ENCODE measurements around the gene KRTAP19-4.

Gene KRTAP19-4

GRCh38 chr21:30487336-30487735 lies 9.6 kb downstream of the KRTAP19-4 start, which contains the start of gene KRTAP19-2:
Gene KRTAP19-2 (minus strand): TSS chr21:30487436. CDS start chr21:30487348, 88 bp downstream.
- no peak for TF ChIP-seq CTCF (IDR thresholded peaks at IDR 0.05)
- TF ChIP-seq ZFX (IDR thresholded peaks at IDR 0.05; ENCODE audit: borderline replicate concordance), result no peak
- H3K27ac ChIP-seq, result no peak within 1 kb of the TSS

GRCh38 chr21:30486180-30486579 lies 10.8 kb downstream of the KRTAP19-4 start:
- TF ChIP-seq ZFX (IDR thresholded peaks at IDR 0.05; ENCODE audit: borderline replicate concordance) (no peak), CTCF (IDR thresholded peaks at IDR 0.05) (no peak)
- H3K27ac ChIP-seq, result no peak overlapping the region

- TF ChIP-seq CTCF (IDR thresholded peaks at IDR 0.05) (no peak), ZFX (IDR thresholded peaks at IDR 0.05; ENCODE audit: borderline replicate concordance) (no peak)
- H3K27ac ChIP-seq, result no peak overlapping the region
These were observed 14.8 kb downstream of the KRTAP19-4 start for GRCh38 chr21:30482130-30482529.

- H3K27ac ChIP-seq, result no peak within 1 kb of the TSS
- TF ChIP-seq CTCF (IDR thresholded peaks at IDR 0.05) (no peak), ZFX (IDR thresholded peaks at IDR 0.05; ENCODE audit: borderline replicate concordance) (no peak)
These were observed 16.8 kb downstream of the KRTAP19-4 start, which contains the start of gene KRTAP19-1 for GRCh38 chr21:30480145-30480544. Gene KRTAP19-1 (minus strand): TSS chr21:30480367. CDS start chr21:30480317, 50 bp downstream.

GRCh38 chr21:30479259-30479658 lies 17.7 kb downstream of the KRTAP19-4 start:
- no peak overlapping the region for H3K27ac ChIP-seq
- TF ChIP-seq CTCF (IDR thresholded peaks at IDR 0.05) (no peak), ZFX (IDR thresholded peaks at IDR 0.05; ENCODE audit: borderline replicate concordance) (no peak)

- TF ChIP-seq CTCF (IDR thresholded peaks at IDR 0.05) (no peak), ZFX (IDR thresholded peaks at IDR 0.05; ENCODE audit: borderline replicate concordance) (no peak)
- H3K27ac ChIP-seq, result no peak overlapping the region
These were observed 19.0 kb downstream of the KRTAP19-4 start for GRCh38 chr21:30478004-30478403.

- no peak overlapping the region for H3K27ac ChIP-seq
- TF ChIP-seq ZFX (IDR thresholded peaks at IDR 0.05; ENCODE audit: borderline replicate concordance) (no peak), CTCF (IDR thresholded peaks at IDR 0.05) (no peak)
These were observed 27.9 kb downstream of the KRTAP19-4 start for GRCh38 chr21:30468900-30469714.

Measured in 22Rv1 (cell line).